HEK293T (cell line): ENCODE results near the gene RGS1.

Experiments used
- ARNT ChIP-seq: fragments of 450-650 bp; IDR thresholded peaks from 2 replicates; pipeline ENCODE4 v1.6.1; 2017; ENCODE audit warnings: mild to moderate bottlenecking
- BHLHE40 ChIP-seq: fragments of 450-650 bp; IDR thresholded peaks from 2 replicates; pipeline ENCODE4 v1.6.1; 2016; ENCODE audit warnings: mild to moderate bottlenecking, moderate library complexity, borderline replicate concordance
- FOXA1 ChIP-seq: fragments of 450-650 bp; IDR thresholded peaks from 2 replicates; pipeline ENCODE4 v1.6.1; 2016; ENCODE audit warnings: mild to moderate bottlenecking
- FOXK2 ChIP-seq: fragments of 450-650 bp; IDR thresholded peaks from 2 replicates; pipeline ENCODE4 v1.6.1; 2016; ENCODE audit warnings: mild to moderate bottlenecking
- FOXM1 ChIP-seq: fragments of 450-650 bp; IDR thresholded peaks from 2 replicates; pipeline ENCODE4 v1.6.1; 2017; ENCODE audit warnings: mild to moderate bottlenecking, borderline replicate concordance
- HDGF ChIP-seq: fragments of 450-650 bp; IDR thresholded peaks from 2 replicates; pipeline ENCODE4 v1.6.1; 2017; ENCODE audit warnings: antibody characterized with exemption, borderline replicate concordance
- LEF1 ChIP-seq: fragments of 450-650 bp; IDR thresholded peaks from 2 replicates; pipeline ENCODE4 v1.6.1; 2017; ENCODE audit warnings: mild to moderate bottlenecking, borderline replicate concordance
- NFRKB ChIP-seq: fragments of 450-650 bp; IDR thresholded peaks from 2 replicates; pipeline ENCODE4 v1.6.1; 2016; ENCODE audit warnings: mild to moderate bottlenecking, moderate library complexity
- SP1 ChIP-seq: fragments of 450-650 bp; IDR thresholded peaks from 2 replicates; pipeline ENCODE4 v1.6.1; 2017
- SUZ12 ChIP-seq: fragments of 450-650 bp; IDR thresholded peaks from 2 replicates; pipeline ENCODE4 v1.6.1; 2016; ENCODE audit warnings: mild to moderate bottlenecking
- ZNF384 ChIP-seq: fragments of 450-650 bp; IDR thresholded peaks from 2 replicates; pipeline ENCODE4 v1.6.1; 2016
- TF ChIP-seq, protein P1 (sequence below): fragments of 450-650 bp; IDR thresholded peaks from 2 replicates; pipeline ENCODE4 v1.6.1; 2016

DNA sequence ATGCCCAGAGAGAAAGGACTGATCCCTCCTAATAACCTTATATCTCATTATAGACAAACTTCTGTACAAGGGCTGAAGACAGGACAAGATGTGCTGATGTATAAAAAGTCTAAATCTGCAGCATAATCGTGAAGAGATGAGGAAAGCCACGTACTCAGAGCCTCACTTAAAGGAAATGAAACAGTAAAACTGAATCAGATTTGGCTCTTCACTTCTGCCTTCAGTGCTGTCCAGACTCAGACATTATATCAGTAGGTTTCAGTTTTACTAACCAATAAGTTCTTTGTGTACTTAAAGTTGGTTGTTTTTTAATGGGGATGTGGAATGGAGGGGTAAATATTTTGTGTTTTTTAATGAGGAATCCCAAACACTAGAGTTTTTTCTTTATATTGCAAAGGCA lies 45.3 kb upstream of the RGS1 start:
- TF ChIP-seq FOXA1 = no peak
- TF ChIP-seq FOXK2 = no peak
- TF ChIP-seq NFRKB = no peak
- no peak for TF ChIP-seq FOXM1
- no peak for TF ChIP-seq SUZ12
- TF ChIP-seq ZNF384 = no peak
- no peak for TF ChIP-seq BHLHE40
- TF ChIP-seq ARNT = no peak
- no peak for TF ChIP-seq LEF1
- TF ChIP-seq, protein P1, sequence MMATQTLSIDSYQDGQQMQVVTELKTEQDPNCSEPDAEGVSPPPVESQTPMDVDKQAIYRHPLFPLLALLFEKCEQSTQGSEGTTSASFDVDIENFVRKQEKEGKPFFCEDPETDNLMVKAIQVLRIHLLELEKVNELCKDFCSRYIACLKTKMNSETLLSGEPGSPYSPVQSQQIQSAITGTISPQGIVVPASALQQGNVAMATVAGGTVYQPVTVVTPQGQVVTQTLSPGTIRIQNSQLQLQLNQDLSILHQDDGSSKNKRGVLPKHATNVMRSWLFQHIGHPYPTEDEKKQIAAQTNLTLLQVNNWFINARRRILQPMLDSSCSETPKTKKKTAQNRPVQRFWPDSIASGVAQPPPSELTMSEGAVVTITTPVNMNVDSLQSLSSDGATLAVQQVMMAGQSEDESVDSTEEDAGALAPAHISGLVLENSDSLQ = no peak
- no peak for TF ChIP-seq SP1
- TF ChIP-seq HDGF = no peak
